Ishikawa (cell line): ENCODE data around the gene RIMS4.

Experiments used
- CEBPB ChIP-seq: IDR thresholded peaks from 2 replicates; pipeline ENCODE4 v1.6.1; 2012
- CREB1 ChIP-seq: IDR thresholded peaks from 2 replicates; pipeline ENCODE4 v1.6.1; 2012; ENCODE audit warnings: low read depth
- EGR1 ChIP-seq: IDR thresholded peaks from 2 replicates; pipeline ENCODE4 v1.6.1; 2012
- FOXM1 ChIP-seq: IDR thresholded peaks from 2 replicates; pipeline ENCODE4 v1.6.1; 2012; ENCODE audit warnings: low read depth, borderline replicate concordance
- MAX ChIP-seq: IDR thresholded peaks from 2 replicates; pipeline ENCODE4 v1.6.1; 2012
- RAD21 ChIP-seq: IDR thresholded peaks from 2 replicates; pipeline ENCODE4 v1.6.1; 2012; ENCODE audit warnings: low read depth

GRCh38 chr20:44835116-44835515, 24.8 kb upstream of the RIMS4 start:
- TF ChIP-seq CEBPB (no peak), CREB1 (no peak), RAD21 (no peak), MAX (no peak), EGR1 (no peak), FOXM1 (no peak)
